Muscle of leg (tissue), 11 donors: Measurements from ENCODE around the gene UBE2E2. TPM values are rescaled to one million over a fixed set of nuclear protein-coding genes. Genes with fewer than 3 reads are reported as not detected.
A peak's percentile ranks its signal among the peaks of the same experiment; 100 is the strongest.

Experiments used
- DNase-seq: peaks from one replicate; pipeline ENCODE4 v3.0.0; 2013
- H3K27ac ChIP-seq: one replicate; pipeline ENCODE4 v1.5.1; 2013; ENCODE audit warnings: mild to moderate bottlenecking, low read length, control low read depth
- H3K27me3 ChIP-seq: one replicate; pipeline ENCODE4 v1.6.1; 2013; ENCODE audit warnings: low read length; ENCODE audit not compliant: control insufficient read depth, insufficient read depth
- H3K36me3 ChIP-seq: one replicate; pipeline ENCODE4 v1.6.1; 2013; ENCODE audit warnings: low read length; ENCODE audit not compliant: control insufficient read depth, insufficient read depth
- H3K4me1 ChIP-seq: one replicate; pipeline ENCODE4 v1.6.1; 2013; ENCODE audit warnings: low read length; ENCODE audit not compliant: control insufficient read depth, insufficient read depth
- H3K4me3 ChIP-seq: one replicate; pipeline ENCODE4 v1.5.1; 2013; ENCODE audit warnings: low read length, control low read depth
- H3K9me3 ChIP-seq: replicated peaks from 2 replicates; pipeline ENCODE4 v1.6.1; 2013; ENCODE audit warnings: low read depth, low read length; ENCODE audit not compliant: control insufficient read depth
- WGBS: methylation state at CpG from one replicate; pipeline ENCODE4 v1.1.5; 2013; ENCODE audit warnings: missing lambda C conversion rate; ENCODE audit not compliant: insufficient coverage; 5-methylcytosine and 5-hydroxymethylcytosine counted together
- polyA plus RNA-seq, 8 donors: library from polyadenylated mRNA; unstranded; fragments of 120-200 nt; gene quantifications; one replicate each; pipeline versions ENCODE4 v1.2.1 to v1.2.3, GENCODE V29; 2013; ENCODE audit warnings: inconsistent platforms in 1 of 8, low replicate concordance in 1 of 8; ENCODE audit not compliant: insufficient read length in 8 of 8, insufficient read depth in 1 of 8
- total RNA-seq: library from RNA; stranded (reverse); fragments of 120-200 nt; gene quantifications from one replicate; pipeline ENCODE4 v1.2.4, GENCODE V29; 2013

UBE2E2 gene
- total and polyA plus RNA-seq, 9 donors: 19.2 to 41.4 (median 35.1) TPM

DNA sequence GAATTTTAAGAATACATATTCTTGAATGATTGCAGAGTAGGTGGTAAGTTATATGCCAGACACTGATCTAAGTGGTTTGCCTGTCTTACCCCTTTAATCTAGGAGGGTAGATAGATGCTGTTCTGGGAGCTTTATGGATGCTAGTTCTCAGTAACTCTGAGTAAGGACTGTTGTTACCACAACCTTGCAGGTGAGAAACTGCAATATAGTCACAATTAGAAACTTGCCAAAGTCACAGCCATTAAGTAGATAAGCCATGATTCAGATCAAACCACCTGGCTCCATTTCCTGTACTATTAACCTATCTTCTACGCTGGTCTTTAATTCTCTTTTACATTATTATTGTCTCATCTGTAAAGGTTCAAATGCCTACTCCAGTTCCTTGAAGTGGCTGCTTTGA lies 46.8 kb downstream of the UBE2E2 start:
- WGBS: no CpG with 5 or more reads among the region's 1 CpG
- Histone ChIP-seq H3K27ac (no peak overlapping the region), H3K36me3 (no peaks in the 10 kb centered on the region), H3K27me3 (no peaks in the 10 kb centered on the region), H3K4me1 (no peaks in the 10 kb centered on the region), H3K4me3 (no peak overlapping the region), H3K9me3 (no peaks in the 10 kb centered on the region)
- no peak for DNase-seq

DNA sequence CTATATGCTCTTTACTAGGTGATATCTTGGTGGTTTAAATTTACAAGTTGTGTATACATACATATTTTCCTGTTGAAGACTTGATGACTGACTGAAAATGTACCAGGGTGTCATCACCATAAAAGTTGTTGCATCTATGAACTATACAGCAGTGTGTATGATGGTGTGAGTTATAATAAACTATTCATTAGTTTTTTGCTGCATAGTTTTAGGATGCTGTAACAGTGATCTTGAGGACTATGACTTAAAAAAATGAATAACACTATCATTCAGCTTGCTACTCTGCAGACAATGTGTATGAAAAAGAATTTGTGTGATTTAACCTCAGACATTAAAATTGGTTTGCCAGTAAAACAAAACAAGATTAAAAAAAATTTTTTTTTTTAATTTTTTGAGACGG lies 49.0 kb downstream of the UBE2E2 start:
- WGBS: 100% methylated on average over 1 of the region's 1 CpG
- H3K27ac ChIP-seq: no peak overlapping the region
- H3K36me3 ChIP-seq: no peaks in the 10 kb centered on the region
- H3K27me3 ChIP-seq: no peaks in the 10 kb centered on the region
- H3K4me1 ChIP-seq: no peaks in the 10 kb centered on the region
- H3K9me3 ChIP-seq: no peaks in the 10 kb centered on the region
- no peak overlapping the region for H3K4me3 ChIP-seq
- DNase-seq: no peak

DNA sequence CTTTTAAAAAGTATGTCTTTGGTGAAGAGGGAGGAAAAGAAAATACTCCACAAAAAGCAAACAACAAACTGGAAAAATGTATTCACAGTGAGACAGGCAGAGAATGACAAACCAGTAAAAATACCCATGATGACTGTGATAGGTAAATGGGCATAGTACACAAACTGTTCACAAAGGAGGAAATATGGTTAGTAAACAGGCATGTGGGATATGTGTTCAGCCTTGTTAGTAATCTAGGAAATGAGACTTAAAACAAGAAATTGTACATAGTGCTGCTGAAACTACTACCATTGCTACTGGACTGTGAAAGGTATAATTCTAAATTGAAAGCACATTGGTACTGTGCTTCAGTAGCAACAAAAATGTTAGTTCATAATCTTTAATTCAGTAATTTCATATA lies 50.1 kb downstream of the UBE2E2 start:
- H3K9me3 ChIP-seq: no peaks in the 10 kb centered on the region
- no peaks in the 10 kb centered on the region for H3K36me3 ChIP-seq
- DNase-seq: no peak
- no peaks in the 10 kb centered on the region for H3K27me3 ChIP-seq
- H3K4me1 ChIP-seq: no peaks in the 10 kb centered on the region
- H3K4me3 ChIP-seq: no peak overlapping the region
- no peak overlapping the region for H3K27ac ChIP-seq

DNA sequence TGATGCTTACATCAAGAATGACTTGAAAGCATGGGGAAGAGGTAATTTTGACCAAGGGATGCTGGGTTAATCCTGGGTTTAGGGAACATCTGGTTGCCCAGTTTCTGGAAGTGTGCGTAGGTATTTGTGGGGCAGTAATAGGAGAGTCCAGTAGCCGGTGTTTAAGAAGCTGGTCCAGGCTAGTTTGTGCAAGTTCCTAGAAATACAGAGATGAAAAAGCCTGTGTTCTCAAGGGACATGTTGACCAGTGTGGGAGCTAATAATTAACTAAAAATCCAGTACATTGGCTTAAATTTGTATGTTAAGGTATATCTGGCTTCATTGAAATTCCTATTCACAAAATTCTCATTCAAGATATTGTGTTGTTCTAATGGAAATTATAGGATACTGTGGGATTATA lies 51.2 kb downstream of the UBE2E2 start:
- Histone ChIP-seq H3K4me3 (no peak overlapping the region), H3K4me1 (no peaks in the 10 kb centered on the region), H3K9me3 (no peaks in the 10 kb centered on the region), H3K27me3 (no peaks in the 10 kb centered on the region), H3K36me3 (no peaks in the 10 kb centered on the region), H3K27ac (no peak overlapping the region)
- 83% methylated on average over 1 of the region's 2 CpGs for WGBS
- no peak for DNase-seq

DNA sequence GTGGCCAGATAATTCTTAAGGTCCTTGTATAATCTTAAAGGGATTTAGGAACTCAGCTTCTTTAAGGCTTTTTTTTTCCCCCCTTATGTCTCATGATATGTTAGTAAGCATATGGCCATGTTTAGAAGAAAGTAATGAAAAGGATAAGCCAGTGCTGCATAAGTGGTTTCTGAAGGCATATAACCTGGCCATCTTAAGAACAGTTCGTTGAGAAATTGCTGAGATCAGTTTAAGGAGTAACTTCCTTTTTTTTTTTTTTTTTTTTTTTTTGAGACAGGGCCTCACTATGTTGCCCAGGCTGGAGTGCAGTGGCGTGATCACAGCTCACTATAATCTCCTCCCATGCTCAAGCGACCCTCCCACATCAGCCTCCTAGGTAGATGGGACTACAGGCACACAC lies 51.7 kb downstream of the UBE2E2 start:
- Histone ChIP-seq H3K4me1 (no peaks in the 10 kb centered on the region), H3K4me3 (no peak overlapping the region), H3K27me3 (no peaks in the 10 kb centered on the region), H3K27ac (no peak overlapping the region), H3K9me3 (no peaks in the 10 kb centered on the region), H3K36me3 (no peaks in the 10 kb centered on the region)
- no CpG with 5 or more reads among the region's 3 CpGs for WGBS
- DNase-seq: no peak

DNA sequence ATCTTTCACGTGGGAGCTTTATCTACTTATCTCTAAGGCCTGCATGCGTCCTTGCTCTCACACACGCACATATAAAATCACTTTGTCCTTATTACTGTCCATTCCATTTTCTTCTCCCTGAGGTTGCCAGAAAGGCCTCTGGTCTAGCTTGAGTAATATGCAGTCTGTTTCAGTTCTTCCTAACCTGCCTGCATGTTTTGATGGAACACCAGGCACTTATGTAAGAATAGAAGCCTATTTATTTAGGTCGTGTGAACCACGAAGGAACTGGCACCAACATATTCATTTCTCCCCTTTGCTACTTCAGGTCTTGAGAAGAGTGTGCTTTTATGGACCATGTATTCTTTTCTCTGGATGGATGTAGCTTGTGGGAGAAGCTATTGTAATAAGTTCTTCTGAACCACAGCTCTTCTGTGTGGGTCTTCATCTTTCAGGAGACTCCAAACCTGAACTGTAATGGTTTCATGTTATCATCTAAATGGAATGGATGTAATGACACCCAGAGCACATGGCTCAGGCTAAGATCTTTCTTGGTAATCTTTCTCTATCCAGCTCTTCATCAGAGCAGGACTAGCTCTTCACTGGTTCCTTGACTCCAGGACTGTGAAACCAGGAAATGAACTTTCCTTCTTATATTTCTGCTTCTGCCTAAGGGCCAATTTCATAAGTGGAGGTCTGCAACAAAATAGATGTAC lies 53.8 kb downstream of the UBE2E2 start:
- no peaks in the 10 kb centered on the region for H3K27me3 ChIP-seq
- H3K27ac ChIP-seq: no peak overlapping the region
- no peak for DNase-seq
- no peak overlapping the region for H3K4me3 ChIP-seq
- H3K36me3 ChIP-seq: no peaks in the 10 kb centered on the region
- no peaks in the 10 kb centered on the region for H3K4me1 ChIP-seq
- WGBS: no CpG with 5 or more reads among the region's 5 CpGs
- no peaks in the 10 kb centered on the region for H3K9me3 ChIP-seq

DNA sequence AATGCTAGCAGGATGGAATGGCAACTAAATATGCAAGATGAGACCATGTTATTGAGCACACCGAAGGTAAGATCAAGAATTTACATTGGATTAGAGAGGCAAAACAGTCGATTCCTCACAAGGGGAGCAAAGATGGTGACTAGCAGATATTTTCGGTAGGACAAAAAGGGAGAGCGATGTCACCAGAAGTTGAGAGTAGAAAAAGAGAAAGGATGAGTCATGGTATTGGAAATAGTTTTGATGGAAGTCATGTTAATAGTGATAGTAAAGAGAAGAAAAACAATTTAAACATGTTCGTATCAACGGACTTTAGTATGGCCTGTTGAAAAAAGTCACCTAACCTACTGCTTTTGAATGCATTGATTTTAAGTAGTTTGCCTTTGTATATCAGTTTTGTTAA lies 55.0 kb downstream of the UBE2E2 start:
- no peak overlapping the region for H3K27ac ChIP-seq
- no peaks in the 10 kb centered on the region for H3K27me3 ChIP-seq
- WGBS: 100% methylated on average over 4 of the region's 6 CpGs
- no peaks in the 10 kb centered on the region for H3K36me3 ChIP-seq
- H3K9me3 ChIP-seq: no peaks in the 10 kb centered on the region
- DNase-seq: no peak
- no peaks in the 10 kb centered on the region for H3K4me1 ChIP-seq
- no peak overlapping the region for H3K4me3 ChIP-seq

DNA sequence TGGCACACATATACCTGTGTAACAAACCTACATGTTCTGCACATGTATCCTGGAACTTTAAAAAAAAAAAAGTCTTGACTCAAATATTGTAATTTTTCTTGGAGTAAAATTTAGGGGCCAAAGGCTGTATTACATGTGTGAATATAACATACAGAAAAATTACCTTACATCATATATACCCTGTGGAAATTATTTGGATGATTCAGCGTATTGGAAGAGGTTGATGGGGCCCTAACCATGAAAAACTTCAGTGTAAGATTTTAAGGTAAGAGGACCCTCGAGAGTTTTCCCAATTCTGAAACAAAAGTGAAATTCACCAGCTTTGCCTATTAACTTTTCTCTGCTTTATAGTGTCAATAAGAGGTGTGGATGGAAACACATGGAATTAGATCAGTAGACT lies 56.4 kb downstream of the UBE2E2 start:
- no peaks in the 10 kb centered on the region for H3K9me3 ChIP-seq
- no peaks in the 10 kb centered on the region for H3K36me3 ChIP-seq
- no peaks in the 10 kb centered on the region for H3K4me1 ChIP-seq
- H3K4me3 ChIP-seq: no peak overlapping the region
- H3K27ac ChIP-seq: no peak overlapping the region
- WGBS: no CpG with 5 or more reads among the region's 2 CpGs
- DNase-seq: no peak
- H3K27me3 ChIP-seq: no peaks in the 10 kb centered on the region

DNA sequence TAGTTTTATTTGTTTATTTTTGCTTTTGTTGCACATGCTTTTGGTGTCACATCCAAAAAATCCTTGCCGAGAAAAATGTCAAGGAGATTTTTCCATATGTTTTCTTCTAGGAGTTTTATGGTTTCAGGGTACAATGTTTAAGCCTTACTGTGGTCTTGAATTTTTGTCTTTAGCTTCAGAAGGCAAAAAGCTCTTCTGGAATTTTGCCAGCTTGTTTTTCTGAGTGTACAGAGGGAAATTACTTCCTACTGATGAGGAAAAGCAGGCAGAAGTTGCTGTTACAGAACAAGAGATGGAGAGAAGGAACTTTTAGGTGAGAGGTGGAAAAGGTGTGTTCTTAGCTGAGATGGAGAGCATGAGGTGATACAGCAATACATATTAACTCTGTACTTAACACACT lies 59.6 kb downstream of the UBE2E2 start:
- no peaks in the 10 kb centered on the region for H3K27me3 ChIP-seq
- no peak overlapping the region for H3K27ac ChIP-seq
- no peak overlapping the region for H3K4me3 ChIP-seq
- whole genome bisulfite sequencing: no CpG with 5 or more reads among the region's 1 CpG
- no peaks in the 10 kb centered on the region for H3K4me1 ChIP-seq
- peak; percentile 23 for DNase-seq
- no peaks in the 10 kb centered on the region for H3K9me3 ChIP-seq
- H3K36me3 ChIP-seq: no peaks in the 10 kb centered on the region

DNA sequence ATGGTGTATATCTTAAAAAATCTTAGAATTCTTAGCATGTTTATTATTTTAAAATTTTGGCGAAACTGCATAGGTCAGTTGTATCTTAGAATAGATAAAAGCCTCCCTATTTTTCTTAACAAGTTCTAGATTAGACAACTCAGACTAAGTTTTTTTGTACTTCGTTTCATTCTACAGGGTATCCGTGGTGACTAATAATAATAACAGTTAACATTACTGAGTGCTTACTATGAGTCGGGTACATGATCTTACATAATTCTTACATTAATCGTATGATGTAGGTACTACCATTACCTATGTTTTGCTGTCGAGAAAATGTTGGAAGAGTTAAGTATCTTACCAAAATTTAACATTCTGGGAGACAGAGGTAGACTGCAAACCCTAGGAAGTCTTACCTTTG lies 60.7 kb downstream of the UBE2E2 start:
- Histone ChIP-seq H3K36me3 (no peaks in the 10 kb centered on the region), H3K4me1 (no peaks in the 10 kb centered on the region), H3K27me3 (no peaks in the 10 kb centered on the region), H3K4me3 (no peak overlapping the region), H3K27ac (no peak overlapping the region), H3K9me3 (no peaks in the 10 kb centered on the region)
- WGBS: no CpG with 5 or more reads among the region's 6 CpGs
- no peak for DNase-seq

DNA sequence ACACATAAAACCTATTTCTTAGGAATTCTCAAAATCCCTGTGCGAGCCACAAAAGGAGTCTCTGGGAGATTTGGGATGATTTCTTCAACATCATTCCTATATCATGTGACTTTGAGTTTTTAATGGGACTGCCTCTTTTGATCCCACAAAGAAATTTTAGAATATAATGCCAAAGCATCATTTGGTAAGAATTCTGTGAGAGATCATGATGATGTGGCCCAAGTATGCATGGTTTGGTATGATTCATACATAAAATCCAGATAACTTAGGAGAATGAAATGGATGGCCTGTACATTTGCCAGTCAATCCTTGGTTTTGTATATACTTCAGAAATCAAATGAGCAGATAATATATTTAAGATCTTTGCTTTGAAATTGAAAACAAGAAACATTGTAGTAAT lies 61.3 kb downstream of the UBE2E2 start:
- no peaks in the 10 kb centered on the region for H3K27me3 ChIP-seq
- no peak overlapping the region for H3K4me3 ChIP-seq
- no peak overlapping the region for H3K27ac ChIP-seq
- no peaks in the 10 kb centered on the region for H3K4me1 ChIP-seq
- H3K9me3 ChIP-seq: peaks cover under 1% of the 10 kb centered on the region
- H3K36me3 ChIP-seq: no peaks in the 10 kb centered on the region
- no peak for DNase-seq
- no CpG with 5 or more reads among the region's 1 CpG for WGBS
